H1 (cell line): ENCODE measurements around the gene FANCD2.
"Not testable (repeated sequence)": the region's sequence is repeated elsewhere in the genome, so short reads cannot be mapped to it uniquely, and the experiment has no call there.

Experiments
- CEBPB ChIP-seq: IDR thresholded peaks from 2 replicates; pipeline ENCODE4 v1.6.1; 2012; ENCODE audit warnings: low read depth, low read length
- FOSL1 ChIP-seq: IDR thresholded peaks from 2 replicates; pipeline ENCODE4 v1.6.1; 2011; ENCODE audit warnings: mild to moderate bottlenecking, low read depth, low read length, moderate library complexity; ENCODE audit not compliant: insufficient read depth
- KDM5A ChIP-seq: fragments of 200-600 bp; IDR thresholded peaks from 2 replicates; pipeline ENCODE4 v1.7.1; 2012; ENCODE audit warnings: mild to moderate bottlenecking, low read length, inconsistent platforms, mixed read lengths
- MAFK ChIP-seq: IDR thresholded peaks from 2 replicates; pipeline ENCODE4 v1.6.1; 2012; ENCODE audit warnings: low read depth, mild to moderate bottlenecking, improper control_type of control experiment, low read length
- NRF1 ChIP-seq: IDR thresholded peaks from 2 replicates; pipeline ENCODE4 v1.6.1; 2011; ENCODE audit warnings: mild to moderate bottlenecking, low read depth, low read length, improper control_type of control experiment
- POLR2A ChIP-seq, 2 experiments: IDR thresholded peaks; 1 replicate in 1 of 2; 2 replicates in 1 of 2; pipeline ENCODE4 v1.6.1; 2011; ENCODE audit warnings: low read depth in 2 of 2, low read length in 2 of 2, mild to moderate bottlenecking in 2 of 2; ENCODE audit errors: control extremely low read depth in 1 of 2
- POLR2AphosphoS5 ChIP-seq: IDR thresholded peaks from 2 replicates; pipeline ENCODE4 v1.6.1; 2011; ENCODE audit warnings: low read depth, low read length
- POU5F1 ChIP-seq: IDR thresholded peaks from 2 replicates; pipeline ENCODE4 v1.6.1; 2011; ENCODE audit warnings: low read depth, mild to moderate bottlenecking, low read length, moderate library complexity
- SIN3A ChIP-seq, 2 experiments: IDR thresholded peaks in 1 of 2; conservative IDR thresholded peaks in 1 of 2; 2 replicates each; pipeline ENCODE4 v1.6.1; 2011 to 2012; ENCODE audit warnings: low read length in 2 of 2, improper control_type of control experiment in 1 of 2, low read depth in 1 of 2, mild to moderate bottlenecking in 1 of 2
- SP1 ChIP-seq: IDR thresholded peaks from 2 replicates; pipeline ENCODE4 v1.6.1; 2011; ENCODE audit warnings: low read depth, low read length
- ZNF274 ChIP-seq: IDR thresholded peaks from 2 replicates; pipeline ENCODE4 v1.7.0; 2012; ENCODE audit warnings: low read length, borderline replicate concordance; ENCODE audit errors: extremely low read depth
- TF ChIP-seq, protein P1 (sequence below), 3 experiments: IDR thresholded peaks; 1 replicate in 2 of 3; 2 replicates in 1 of 3; pipeline versions ENCODE4 v1.5.1 to v1.6.1; 2011; ENCODE audit warnings: low read length in 3 of 3, mild to moderate bottlenecking in 3 of 3, inconsistent platforms in 2 of 3, low read depth in 1 of 3, moderate library complexity in 1 of 3; ENCODE audit not compliant: insufficient read depth in 1 of 3; ENCODE audit errors: control extremely low read depth in 1 of 3

DNA sequence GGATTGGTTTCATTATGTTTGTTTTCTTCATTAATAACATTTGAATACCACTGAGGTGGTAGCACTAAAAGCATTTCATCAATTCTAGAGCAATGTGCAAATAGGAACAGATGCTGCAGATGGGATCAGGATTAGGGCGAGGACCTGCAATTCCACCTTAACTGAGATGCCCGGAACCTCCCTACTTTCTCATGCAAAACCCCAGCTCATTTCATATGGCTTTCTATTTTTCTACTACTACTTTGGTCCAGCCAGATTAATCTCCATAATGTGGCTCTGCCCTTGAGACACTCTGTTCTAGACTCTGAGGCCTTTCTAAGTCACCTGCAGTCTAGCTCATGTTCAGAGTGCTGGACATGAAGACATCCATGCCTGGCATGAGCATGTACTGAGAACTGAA lies 7.4 kb upstream of the FANCD2 start:
- not testable (repeated sequence) for TF ChIP-seq MAFK; ZNF274; CEBPB; POLR2AphosphoS5; SIN3A (conservative IDR thresholded peaks at IDR 0.05 in 1 of 2, IDR thresholded peaks at IDR 0.05 in 1 of 2; ENCODE audit: low read depth in 1 of 2, low read length in 2 of 2); POLR2A (IDR thresholded peaks at IDR 0.05; ENCODE audit: control extremely low read depth in 1 of 2, low read depth in 2 of 2, low read length in 2 of 2); FOSL1; NRF1; POU5F1; SP1; KDM5A
- TF ChIP-seq, protein P1, sequence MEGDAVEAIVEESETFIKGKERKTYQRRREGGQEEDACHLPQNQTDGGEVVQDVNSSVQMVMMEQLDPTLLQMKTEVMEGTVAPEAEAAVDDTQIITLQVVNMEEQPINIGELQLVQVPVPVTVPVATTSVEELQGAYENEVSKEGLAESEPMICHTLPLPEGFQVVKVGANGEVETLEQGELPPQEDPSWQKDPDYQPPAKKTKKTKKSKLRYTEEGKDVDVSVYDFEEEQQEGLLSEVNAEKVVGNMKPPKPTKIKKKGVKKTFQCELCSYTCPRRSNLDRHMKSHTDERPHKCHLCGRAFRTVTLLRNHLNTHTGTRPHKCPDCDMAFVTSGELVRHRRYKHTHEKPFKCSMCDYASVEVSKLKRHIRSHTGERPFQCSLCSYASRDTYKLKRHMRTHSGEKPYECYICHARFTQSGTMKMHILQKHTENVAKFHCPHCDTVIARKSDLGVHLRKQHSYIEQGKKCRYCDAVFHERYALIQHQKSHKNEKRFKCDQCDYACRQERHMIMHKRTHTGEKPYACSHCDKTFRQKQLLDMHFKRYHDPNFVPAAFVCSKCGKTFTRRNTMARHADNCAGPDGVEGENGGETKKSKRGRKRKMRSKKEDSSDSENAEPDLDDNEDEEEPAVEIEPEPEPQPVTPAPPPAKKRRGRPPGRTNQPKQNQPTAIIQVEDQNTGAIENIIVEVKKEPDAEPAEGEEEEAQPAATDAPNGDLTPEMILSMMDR (IDR thresholded peaks at IDR 0.05; ENCODE audit: control extremely low read depth in 1 of 3, insufficient read depth in 1 of 3, low read depth in 1 of 3, low read length in 3 of 3), result not testable (repeated sequence)
